Stimulated activated CD8-positive, alpha-beta memory T cell treated with anti-CD3 and anti-CD28 coated beads, Interleukin-15, amount 100 ng/mL, for 24 hours (primary cell): ENCODE data around the gene DSTYK.
"Not testable (repeated sequence)": the region's sequence is repeated elsewhere in the genome, so short reads cannot be mapped to it uniquely, and the experiment has no call there.

Experiments
- DNase-seq: peaks from one replicate; pipeline ENCODE4 v3.0.0-alpha.2; 2020; ENCODE audit warnings: low read depth

DSTYK gene

DNA sequence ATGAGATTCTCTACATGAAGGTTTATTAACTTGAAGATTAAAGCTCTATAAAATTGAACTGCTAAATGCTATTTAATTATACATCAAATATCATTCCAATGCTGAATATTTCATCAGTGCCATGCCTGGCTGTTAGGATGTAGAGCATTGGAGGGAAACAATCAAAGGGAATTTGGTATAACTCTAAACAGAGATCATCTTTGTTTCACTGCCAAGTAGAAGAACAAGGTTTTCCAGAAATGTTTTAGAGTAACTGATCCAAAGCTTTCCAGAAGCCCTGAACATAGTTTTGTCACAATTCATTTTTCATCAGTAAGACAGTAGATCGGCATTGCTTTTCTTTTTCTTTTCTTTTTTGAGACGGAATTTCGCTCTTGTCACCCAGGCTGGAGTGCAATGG is 5.9 kb upstream of the DSTYK start:
- no peak for DNase-seq

DNA sequence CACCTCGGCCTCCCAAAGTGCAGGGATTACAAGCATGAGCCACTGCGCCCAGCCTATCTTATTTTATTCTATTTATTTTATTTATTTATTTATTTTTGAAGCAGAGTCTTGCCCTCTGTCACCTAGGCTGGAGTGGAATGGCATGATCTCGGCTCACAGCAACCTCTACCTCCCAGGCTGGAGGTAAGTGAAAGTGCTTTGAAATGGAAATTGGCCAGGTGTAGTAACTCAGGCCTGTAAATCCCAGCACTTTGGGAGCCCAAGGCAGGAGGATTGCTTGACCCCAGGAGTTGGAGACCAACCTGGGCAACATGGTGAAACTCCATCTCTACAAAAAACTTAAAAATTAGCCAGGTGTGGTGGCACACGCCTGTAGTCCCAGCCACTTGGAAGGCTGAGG is 5.1 kb upstream of the DSTYK start:
- no peak for DNase-seq

DNA sequence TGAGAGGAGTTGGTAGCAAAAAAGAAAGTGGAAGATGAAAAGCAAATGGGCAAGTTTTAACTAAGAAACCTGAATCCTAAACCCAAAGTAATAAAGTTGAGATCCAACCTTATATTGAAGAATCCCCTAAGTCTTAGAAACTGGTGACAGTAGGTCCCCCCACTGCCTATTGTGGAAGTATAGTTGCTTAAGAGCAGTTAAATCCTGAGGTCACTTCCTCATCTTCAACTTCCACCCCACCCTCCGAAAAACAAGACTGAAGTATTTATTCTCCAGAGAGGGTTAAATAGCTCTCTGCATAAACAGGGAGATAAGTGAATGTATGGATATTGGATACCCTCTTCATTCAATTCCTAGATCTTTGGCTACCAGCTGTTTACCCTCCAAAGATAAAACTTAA is 3.3 kb upstream of the DSTYK start:
- DNase-seq = no peak

DNA sequence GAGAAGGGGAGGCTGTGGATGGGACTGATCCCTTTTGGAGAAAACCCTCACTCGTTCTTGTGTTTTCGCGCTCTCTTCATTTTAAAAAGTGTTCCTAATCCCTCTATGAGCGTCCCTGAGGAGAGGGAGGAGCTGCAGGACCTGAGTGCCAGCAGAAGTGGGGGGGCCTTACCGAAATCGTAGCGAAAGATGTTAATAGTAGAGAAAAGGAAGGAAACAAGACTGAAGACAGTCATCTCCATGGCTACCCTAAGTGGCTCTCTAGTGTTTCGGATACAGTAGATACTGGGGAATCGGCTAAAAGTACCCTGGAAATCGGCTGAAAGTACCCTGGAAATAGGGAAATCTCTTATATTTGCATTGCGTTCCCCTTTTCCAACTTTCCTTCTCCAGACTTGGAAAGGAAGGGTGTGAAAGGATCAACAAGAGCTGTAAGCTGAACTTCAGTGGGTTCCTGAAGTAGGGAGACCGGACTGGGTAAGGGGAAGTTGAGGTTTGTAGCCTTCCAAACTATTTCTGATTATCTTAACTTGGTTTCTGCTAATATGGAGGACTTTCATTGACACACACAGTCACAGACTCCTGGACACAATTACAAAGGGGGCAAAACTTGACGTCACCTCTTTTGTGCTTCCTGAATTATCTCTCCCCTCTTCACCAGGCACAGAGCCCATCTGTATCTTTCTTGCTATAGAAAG is 486 bp upstream of the DSTYK start:
- DNase-seq = no peak

DNA sequence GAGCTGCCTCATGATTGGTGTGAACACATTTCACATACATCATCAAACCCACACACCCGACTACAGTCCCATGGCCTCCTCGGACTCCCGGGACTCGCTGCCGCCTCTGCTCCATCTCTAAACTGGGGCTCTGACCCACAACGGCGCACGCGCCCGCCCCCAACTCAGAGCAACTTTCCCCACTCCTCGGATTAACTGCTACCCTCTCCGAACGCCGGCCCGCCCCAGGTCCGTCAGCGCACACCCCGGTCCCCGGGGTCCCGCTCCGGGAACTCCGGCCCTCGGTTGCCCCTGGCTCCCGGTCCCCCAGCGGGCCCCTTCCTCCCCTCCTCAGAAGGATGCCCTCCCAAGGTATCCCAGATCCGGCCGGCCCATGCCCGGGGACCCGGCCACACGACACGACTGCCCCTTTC is 740 bp downstream of the DSTYK start:
- DNase-seq = no peak

DNA sequence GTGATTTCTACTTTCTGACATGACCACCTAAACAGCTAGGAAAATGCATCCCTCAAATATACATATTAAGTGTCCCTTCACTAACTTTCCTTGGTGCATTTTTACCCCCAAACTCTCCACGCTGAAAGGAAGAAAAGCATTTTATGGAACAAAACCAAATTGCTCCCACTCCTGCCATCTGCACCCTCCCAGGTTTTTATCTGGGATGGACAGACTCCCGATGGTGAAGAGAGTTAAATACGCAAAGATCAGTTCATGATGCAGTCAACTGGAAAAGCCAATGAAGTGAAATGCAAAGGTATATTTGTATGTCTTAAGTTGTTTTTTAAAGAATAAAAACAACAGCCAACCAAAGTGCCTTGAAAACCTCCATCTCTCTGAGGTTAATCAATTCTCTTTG is 2.7 kb downstream of the DSTYK start:
- no peak for DNase-seq

DNA sequence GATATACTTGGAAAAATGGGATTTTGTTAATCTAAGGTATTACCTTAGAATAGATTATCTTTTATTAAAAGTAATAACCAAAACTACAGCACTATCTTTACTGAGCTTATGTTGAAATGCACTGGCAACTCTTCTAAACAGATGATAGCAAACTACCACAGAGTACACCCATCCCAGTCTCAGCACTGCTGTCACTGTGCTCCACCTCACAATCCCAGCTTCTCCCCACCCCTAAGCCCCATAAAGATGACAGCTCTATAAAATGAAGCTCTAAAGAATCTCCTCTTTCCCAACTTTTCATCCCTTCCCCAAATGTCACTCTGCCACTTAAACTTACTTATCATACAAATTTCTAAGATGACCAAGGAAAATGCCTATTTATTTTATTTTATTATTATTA is 6.4 kb downstream of the DSTYK start:
- no peak for DNase-seq

DNA sequence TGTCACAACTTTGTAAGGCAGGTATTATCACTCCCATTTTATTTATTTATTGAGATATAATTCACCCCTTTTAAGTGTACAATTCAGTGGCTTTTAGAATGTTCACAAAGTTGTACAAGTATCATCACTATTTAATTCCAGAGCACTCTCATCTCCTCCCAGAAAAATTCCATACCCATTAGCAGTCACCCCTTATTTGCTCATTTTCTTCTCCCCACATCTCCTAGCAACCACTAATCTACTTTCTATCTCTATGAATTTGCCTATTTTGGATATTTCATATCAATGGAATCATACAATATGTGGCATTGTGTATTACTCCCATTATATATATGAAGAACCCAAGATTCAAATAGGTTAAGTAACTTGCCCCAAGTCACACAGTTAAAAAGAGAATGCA is 7.0 kb downstream of the DSTYK start:
- no peak for DNase-seq

DNA sequence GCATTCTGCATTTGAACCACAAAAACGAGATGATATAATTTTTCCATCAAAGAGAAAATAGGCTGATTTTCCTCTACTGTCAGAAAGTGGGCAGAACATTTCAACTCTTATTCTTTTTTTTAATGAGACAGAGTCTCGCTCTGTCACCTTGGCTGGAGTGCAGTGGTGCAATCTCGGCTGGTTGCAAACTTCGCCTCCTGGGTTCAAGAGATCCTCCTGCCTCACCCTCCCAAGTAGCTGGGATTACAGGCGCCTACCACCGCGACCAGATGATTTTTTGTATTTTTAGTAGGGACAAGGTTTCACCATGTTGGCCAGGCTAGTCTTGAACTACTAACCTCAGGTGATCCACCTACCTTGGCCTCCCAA is 11.6 kb downstream of the DSTYK start:
- DNase-seq = no peak

DNA sequence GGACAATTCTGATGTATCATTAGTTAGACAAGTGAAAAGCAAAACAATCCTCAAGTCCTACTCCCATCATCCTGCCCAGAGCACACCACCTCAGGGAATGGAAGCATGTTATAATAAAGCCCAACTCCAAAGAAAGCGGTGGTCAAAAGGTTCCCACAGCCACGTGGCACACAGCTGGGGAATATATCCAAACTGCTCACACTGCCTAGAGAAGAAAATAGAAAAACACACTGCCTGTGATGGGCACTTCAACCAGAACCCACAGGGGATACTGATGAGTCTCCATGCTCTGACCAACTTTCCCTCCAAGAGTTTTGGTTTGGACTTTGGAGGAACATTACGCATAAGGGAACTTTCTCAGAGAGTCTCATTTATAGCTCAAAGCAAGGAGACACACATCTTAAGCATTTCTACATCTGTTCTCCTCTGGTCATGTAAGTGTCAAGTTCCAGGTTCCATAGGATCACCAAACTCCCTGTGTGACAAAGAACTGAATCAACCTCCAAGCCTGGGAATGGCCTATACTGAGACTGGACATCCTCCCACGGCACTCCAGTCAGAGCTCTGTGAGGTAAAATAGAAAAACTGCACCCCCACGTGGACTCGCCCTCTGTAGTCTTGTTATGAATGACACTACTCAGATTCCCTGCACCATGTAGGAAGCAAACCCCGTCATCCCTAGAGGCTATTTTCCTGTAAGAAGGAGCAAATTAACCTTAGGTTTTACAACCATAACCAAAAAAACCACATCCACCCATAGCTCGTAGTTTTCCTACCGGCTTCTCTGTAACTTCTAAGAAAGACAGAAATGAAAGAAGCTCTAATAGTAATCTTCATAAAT is 12.2 kb downstream of the DSTYK start:
- DNase-seq = no peak

DNA sequence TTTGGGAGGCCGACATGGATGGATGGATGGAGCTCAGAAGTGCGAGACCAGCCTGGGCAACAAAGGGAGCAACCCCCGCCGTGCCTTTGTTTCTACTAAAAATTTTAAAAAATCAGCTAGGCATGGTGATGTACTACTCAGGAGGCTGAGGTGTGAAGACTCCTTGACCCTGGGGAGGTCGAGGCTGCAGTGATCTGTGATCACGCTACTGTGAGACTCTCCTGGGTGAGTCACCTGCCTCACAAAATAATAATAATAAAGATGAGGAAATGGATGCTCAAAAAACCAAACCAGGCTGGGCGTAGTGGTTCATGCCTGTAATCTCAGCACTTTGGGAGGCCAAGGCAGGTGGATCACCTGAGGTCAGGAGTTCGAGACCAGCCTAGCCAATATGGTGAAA is 19.2 kb downstream of the DSTYK start:
- DNase-seq = no peak

DNA sequence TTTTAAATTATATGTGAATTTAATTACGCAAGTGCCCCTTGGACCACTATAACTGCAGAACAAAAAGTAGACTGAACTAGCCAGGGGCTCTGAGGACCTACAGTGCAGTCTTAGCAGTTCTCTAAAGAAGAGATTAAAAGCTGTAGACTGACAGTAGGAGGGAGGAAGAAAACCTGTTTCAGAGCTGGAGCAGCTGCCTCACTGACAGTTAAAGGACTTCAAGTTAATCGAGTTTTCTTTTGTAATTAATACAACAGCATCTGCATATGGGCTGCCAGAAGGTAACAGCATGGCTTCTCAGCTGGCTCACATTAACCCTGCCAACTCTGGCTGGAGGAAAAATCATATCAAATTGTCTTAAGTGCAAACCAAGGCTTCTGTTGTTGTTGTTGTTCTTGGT is 19.9 kb downstream of the DSTYK start:
- DNase-seq = no peak

DNA sequence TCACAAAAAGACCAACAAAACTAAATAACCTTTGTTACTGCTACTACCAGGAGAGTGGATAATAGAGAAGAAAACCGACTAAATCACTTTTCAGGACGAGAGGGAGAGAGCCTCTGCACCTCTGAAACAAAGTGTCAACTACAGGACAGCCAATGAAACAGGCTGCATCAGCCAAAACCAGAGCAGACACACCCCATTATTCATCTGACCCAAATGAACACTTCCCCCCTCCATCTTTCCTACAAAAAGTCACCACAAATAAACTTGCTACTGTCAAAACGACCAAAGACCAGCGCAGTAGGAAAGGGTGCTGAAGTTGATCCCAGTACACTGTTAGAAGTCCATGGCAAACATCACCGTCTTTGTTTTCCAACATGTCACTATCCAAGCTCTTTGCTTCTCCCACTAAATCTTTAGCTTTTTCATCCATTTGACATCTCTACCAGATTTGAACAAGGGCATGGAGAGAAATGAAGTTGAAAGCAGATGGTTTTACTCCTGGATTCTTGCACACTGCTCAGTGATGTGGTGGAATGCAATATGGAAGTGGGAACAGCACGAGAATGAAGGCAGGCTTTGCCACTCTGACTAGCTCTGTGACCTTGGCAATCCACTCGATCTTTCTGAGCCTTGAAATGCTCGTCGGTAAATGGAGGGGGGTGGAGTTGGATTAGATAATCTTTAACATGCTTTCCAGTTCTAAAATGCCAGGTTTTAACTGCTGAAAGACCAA is 20.5 kb downstream of the DSTYK start:
- no peak for DNase-seq

DNA sequence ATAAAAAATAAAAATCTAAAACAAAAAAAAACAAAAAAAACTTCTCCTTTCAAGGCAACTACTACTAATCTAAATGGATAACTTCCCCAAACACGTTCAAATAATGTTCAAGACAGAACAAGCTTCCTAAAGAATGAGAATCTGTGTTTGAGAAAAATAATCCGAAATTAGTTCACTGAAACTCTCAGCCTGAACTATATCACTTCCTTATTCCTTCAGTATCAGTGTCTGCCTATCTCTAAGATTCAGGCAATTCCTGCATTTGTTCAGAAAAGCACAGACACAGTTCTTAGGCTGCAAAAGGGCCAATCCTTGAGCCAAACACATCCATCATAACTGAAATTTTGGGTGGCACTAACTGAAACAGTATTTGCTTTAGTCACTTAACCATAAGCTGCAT is 22.4 kb downstream of the DSTYK start:
- DNase-seq = no peak

DNA sequence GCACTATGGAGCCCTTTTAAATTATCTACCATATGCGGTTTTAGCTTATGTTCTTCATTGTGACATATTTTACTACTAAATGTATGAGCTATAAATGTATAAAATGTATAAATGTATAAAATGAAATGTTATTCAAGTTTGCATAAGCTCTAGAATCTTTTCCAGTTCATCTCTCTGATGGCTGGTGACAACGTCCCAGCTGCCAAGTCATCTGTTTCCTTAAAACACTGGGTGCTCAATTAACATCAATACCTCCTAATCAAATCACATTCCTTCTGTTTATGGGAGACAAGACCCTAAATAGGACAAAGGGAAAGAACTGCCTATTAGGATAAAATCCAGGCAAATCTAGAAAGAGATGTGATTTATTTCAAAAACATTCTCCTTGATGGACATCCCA is 22.9 kb downstream of the DSTYK start:
- DNase-seq = no peak

DNA sequence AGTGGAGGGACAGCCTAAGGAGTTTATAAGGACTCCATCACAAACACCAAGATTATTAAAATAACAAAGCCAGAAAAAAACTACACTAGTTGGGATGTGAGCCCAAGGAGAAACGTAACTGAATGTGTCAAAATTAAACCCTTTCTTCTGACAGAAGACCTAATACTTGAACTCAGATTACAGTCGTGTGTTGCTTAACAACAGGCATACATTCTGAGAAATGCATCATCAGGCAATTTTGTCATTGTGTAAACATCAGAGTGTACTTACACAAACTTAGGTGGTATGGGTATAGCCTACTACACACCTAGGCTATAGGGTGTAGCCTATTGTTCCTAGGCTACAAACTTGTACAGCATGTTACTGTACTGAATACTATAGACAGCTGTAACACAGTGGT is 23.4 kb downstream of the DSTYK start:
- no peak for DNase-seq

DNA sequence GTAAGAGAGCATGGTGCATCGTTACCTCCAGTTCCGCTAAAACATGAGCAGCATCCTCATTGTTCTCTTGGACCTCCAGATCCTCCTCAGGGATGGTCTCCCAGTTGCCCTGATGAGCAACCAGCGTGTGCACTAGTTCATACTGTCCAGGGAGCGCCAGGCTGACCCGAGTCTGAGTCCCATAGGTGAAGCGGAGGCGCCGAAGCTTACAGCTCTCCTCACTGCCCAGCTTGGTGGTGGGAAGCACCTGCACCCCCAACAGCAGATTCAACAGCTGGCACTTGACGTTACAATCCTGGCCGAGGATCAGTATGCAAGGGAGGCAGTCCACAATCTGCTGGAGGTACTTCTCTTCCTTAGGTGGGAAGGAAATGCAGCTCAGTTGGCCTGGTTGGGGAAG is 24.1 kb downstream of the DSTYK start:
- DNase-seq = no peak

DNA sequence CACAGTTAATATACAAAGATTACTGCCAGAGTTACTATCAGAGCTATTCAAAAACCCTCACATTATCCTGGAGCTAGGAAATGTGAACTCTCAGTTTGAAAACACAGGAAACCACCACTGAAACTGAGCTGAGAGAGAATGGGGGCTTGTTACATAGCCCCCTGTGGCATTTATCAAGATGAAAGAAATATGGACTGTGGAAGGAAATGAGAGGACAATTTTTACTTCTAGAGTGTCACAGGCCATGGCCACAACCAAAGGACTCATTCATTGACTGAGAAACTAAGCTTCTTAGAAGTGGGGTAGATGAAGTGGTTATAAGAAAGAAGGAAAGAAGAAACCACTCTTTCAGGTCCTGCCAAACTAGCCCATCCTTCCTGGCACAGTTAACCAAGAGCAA is 25.3 kb downstream of the DSTYK start:
- no peak for DNase-seq

DNA sequence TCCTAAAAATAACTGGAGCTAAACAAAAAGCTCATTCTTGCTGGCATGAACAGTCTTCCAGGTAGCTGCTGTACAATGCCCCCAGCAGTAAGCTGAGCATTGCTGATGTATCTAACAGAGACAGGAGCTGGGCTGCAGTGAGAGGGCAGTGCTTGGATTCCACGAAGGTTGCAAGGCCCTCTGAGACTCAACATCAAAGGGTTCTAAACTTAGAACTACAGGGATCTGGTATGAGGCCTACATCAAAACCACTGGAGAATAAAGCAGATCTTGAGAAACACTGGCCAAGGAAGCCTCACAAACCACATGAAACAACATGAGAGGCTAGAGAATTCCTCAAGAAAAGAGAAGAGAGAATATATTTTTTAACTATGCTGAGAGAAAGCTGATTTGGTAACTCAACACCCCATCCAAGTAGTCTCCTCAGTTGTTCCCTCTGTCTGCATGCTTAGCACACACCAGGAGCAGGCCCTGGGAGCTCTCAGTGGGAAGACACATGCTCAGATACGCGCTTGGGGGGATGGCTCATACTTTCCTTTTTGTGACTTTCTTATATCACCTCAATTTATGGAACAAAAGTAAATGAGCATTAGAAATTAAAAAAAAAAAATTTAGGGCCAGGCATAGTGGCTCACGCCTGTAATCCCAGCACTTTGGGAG is 27.7 kb downstream of the DSTYK start:
- DNase-seq = no peak

DNA sequence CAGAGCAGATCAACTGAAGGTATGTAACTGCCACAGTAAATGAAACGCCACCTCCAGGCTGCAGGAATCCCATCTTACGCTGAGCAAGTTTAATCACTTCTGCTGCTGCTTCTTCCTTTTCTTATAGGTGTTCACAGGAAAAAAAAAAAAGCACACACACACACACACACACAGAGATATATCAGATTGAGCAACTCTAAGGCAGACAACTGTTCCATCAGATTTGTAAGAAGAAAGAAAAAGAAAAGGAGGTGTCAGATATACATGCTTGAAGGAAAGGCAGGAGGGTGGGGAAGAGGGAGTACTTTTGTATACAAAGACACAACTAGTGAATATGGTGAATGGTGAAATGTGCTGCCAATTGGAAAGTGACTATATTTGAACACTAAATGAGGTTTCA is 28.6 kb downstream of the DSTYK start:
- DNase-seq = no peak

DNA sequence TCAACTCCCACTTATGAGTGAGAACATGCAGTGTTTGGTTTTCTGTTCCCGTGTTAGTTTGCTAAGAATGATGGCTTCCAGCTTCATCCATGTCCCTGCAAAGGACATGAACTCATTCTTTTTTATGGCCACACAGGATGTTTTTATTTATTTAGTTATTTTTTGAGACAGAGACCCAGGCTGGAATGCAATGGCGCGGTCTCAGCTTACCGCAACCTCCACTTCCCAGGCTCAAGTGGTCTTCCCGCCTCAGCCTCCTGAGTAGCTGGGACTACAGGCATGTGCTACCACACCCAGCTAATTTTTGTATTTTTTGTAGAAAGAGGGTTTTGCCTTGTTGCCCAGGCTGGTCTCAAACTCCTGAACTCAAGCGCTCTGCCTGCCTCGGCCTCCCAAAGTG is 31.2 kb downstream of the DSTYK start:
- not testable (repeated sequence) for DNase-seq

DNA sequence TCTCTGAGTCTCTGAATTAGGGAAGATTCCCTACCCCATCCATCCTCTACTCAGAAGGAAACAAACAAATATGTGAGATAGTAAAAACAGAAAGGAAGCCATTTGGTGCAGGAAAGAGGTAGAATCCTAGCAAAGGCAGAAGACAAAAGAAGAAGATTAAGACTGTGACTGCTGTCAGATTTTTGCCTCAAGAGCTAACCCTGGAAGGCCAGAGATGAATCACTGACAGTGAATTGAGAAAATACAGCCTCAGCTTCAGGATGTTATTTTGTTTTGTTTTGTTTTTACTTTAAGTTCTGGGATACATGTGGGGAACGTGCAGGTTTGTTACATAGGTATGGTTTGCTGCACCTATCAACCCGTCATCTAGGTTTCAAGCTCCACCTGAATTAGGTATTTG is 31.7 kb downstream of the DSTYK start:
- DNase-seq = no peak
